MM.1S (cell line): ENCODE results near the gene CDC42BPA.

ENCODE experiments used
- EZH2 ChIP-seq: fragments of 300-600 bp; sonication (generic); optimal IDR thresholded peaks from 2 replicates; pipeline ENCODE3; 2017; ENCODE audit warnings: low read depth, mild to moderate bottlenecking, antibody characterized with exemption, low read length, mixed read lengths
- EZH2phosphoT487 ChIP-seq: fragments of 300-600 bp; sonication (generic); IDR thresholded peaks from 2 replicates; pipeline ENCODE4 v1.6.1; 2018; ENCODE audit warnings: antibody characterized with exemption, low read length
- TF ChIP-seq, protein P1 (sequence below): fragments of 300-600 bp; sonication (generic); IDR thresholded peaks from 2 replicates; pipeline ENCODE4 v1.5.1; 2016; ENCODE audit warnings: antibody characterized with exemption, low read length, mixed read lengths

DNA sequence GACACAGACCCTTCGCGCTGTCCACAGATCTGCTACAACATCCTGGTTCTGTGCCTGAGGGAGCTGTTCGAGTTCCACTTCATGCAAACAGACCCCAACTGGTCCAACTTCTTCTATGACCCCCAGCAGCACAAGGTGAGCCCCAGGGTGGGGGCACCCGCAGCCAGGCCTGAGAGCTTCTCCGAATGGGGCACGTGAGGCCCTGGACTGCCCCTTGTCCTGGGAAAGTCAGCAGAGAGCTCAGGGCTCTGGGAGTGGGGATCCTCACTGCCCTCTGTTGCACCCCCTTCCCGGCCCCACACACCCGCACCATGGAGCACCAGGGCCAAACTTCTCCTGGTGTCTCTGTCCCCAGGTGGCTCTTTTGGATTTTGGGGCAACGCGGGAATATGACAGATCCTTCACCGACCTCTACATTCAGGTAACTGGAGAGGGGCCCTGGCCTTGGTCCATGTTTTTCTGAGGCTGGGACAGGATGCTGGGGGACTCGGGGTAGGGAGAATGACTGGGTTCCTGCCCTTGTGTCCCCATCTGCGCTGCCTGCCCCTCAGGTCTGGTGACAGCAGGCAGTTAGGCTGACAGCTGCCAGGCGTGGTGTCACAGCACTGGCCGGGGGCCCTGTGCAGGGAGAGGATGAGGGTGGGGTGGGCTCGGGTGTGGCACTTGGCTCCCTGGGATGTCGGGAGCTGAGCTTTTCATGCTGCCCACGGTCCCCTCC lies 333.6 kb downstream of the CDC42BPA start:
- TF ChIP-seq, protein P1, sequence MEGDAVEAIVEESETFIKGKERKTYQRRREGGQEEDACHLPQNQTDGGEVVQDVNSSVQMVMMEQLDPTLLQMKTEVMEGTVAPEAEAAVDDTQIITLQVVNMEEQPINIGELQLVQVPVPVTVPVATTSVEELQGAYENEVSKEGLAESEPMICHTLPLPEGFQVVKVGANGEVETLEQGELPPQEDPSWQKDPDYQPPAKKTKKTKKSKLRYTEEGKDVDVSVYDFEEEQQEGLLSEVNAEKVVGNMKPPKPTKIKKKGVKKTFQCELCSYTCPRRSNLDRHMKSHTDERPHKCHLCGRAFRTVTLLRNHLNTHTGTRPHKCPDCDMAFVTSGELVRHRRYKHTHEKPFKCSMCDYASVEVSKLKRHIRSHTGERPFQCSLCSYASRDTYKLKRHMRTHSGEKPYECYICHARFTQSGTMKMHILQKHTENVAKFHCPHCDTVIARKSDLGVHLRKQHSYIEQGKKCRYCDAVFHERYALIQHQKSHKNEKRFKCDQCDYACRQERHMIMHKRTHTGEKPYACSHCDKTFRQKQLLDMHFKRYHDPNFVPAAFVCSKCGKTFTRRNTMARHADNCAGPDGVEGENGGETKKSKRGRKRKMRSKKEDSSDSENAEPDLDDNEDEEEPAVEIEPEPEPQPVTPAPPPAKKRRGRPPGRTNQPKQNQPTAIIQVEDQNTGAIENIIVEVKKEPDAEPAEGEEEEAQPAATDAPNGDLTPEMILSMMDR = no peak
- TF ChIP-seq EZH2 (no peak), EZH2phosphoT487 (no peak)
